Hepatocyte (in vitro differentiated cells): ENCODE measurements around the gene PERCC1. TPM values are rescaled to one million over a fixed set of nuclear protein-coding genes. Genes with fewer than 3 reads are reported as not detected.

ENCODE experiments used
- DNase-seq: peaks from one replicate; pipeline ENCODE4 v3.0.0-alpha.2; 2016; ENCODE audit warnings: low spot score
- H2AFZ ChIP-seq: fragments of 200-600 bp; sonication (generic); 2 replicates; pipeline ENCODE4 v1.6.0; 2016; ENCODE audit warnings: antibody characterized with exemption, mild to moderate bottlenecking
- H3K27ac ChIP-seq: fragments of 200-600 bp; sonication (generic); 2 replicates; pipeline ENCODE4 v1.5.1; 2016; ENCODE audit warnings: mild to moderate bottlenecking
- H3K27me3 ChIP-seq: fragments of 200-600 bp; sonication (generic); 2 replicates; pipeline ENCODE4 v1.6.1; 2016
- H3K36me3 ChIP-seq: fragments of 200-600 bp; sonication (generic); replicated peaks from 2 replicates; pipeline ENCODE4 v1.5.1; 2016; ENCODE audit warnings: low read depth; ENCODE audit not compliant: insufficient read depth
- H3K4me1 ChIP-seq: fragments of 200-600 bp; sonication (generic); 2 replicates; pipeline ENCODE4 v1.5.1; 2016; ENCODE audit warnings: mild to moderate bottlenecking, moderate library complexity; ENCODE audit not compliant: insufficient read depth
- H3K4me2 ChIP-seq: fragments of 200-600 bp; sonication (generic); 2 replicates; pipeline ENCODE4 v1.6.0; 2016
- H3K4me3 ChIP-seq: fragments of 200-600 bp; sonication (generic); 2 replicates; pipeline ENCODE4 v1.5.1; 2016; ENCODE audit warnings: mild to moderate bottlenecking
- H3K79me2 ChIP-seq: fragments of 200-600 bp; sonication (generic); 2 replicates; pipeline ENCODE4 v1.6.0; 2017; ENCODE audit warnings: mild to moderate bottlenecking
- H3K9me2 ChIP-seq: fragments of 200-600 bp; sonication (generic); replicated peaks from 2 replicates; pipeline ENCODE4 v1.6.0; 2017; ENCODE audit warnings: mild to moderate bottlenecking; ENCODE audit not compliant: insufficient read depth
- H3K9me3 ChIP-seq: fragments of 200-600 bp; sonication (generic); 2 replicates; pipeline ENCODE4 v1.5.1; 2016; ENCODE audit warnings: low read depth, mild to moderate bottlenecking
- H4K20me1 ChIP-seq: fragments of 200-600 bp; sonication (generic); 2 replicates; pipeline ENCODE4 v1.6.0; 2016; ENCODE audit warnings: mild to moderate bottlenecking; ENCODE audit not compliant: insufficient read depth, poor library complexity, severe bottlenecking
- CTCF ChIP-seq: fragments of 200-600 bp; sonication (generic); IDR thresholded peaks from 2 replicates; pipeline ENCODE4 v1.5.1; 2016; ENCODE audit warnings: antibody characterized with exemption, mild to moderate bottlenecking; ENCODE audit not compliant: poor library complexity
- EZH2 ChIP-seq: fragments of 200-600 bp; sonication (generic); IDR thresholded peaks from 2 replicates; pipeline ENCODE4 v1.6.1; 2016; ENCODE audit warnings: antibody characterized with exemption, mild to moderate bottlenecking, borderline replicate concordance
- EZH2phosphoT487 ChIP-seq: fragments of 200-600 bp; sonication (generic); IDR thresholded peaks from one replicate; pipeline ENCODE4 v1.6.1; 2018; ENCODE audit warnings: antibody characterized with exemption, mild to moderate bottlenecking, low read depth, moderate library complexity; ENCODE audit not compliant: unreplicated experiment, severe bottlenecking
- WGBS: methylation state at CpG from one replicate; pipeline ENCODE4 v1.1.6; 2016; ENCODE audit warnings: low lambda C conversion rate; ENCODE audit errors: missing lambda C conversion rate; 5-methylcytosine and 5-hydroxymethylcytosine counted together
- polyA plus RNA-seq: library from polyadenylated mRNA; unstranded; fragments of >200 nt; fragmentation: Nextera tagmentation; extraction: Ambion mirVana; gene quantifications from 2 replicates; pipeline ENCODE4 v1.2.1, GENCODE V29; 2016
- total RNA-seq: library from RNA; depleted of rRNA; stranded (reverse); fragments of >200 nt; gene quantifications from 2 replicates; pipeline ENCODE4 v1.2.3, GENCODE V29; 2014

Gene PERCC1
- total and polyA plus RNA-seq, 2 experiments from 2014 or later = 2.5 TPM; not detected in 1

GRCh38 chr16:1451702-1452392 lies 21.0 kb downstream of the PERCC1 start:
- Histone ChIP-seq H3K4me3 (no peak overlapping the region), H3K9me2 (no peaks in the 10 kb centered on the region), H3K36me3 (no peaks in the 10 kb centered on the region), H2AFZ (no peak overlapping the region), H3K4me2 (no peak overlapping the region), H3K27me3 (no peaks in the 10 kb centered on the region), H3K4me1 (no peaks in the 10 kb centered on the region), H4K20me1 (no peaks in the 10 kb centered on the region), H3K79me2 (no peaks in the 10 kb centered on the region), H3K9me3 (no peaks in the 10 kb centered on the region), H3K27ac (no peak overlapping the region)
- WGBS = 96% methylated on average over 32 of the region's 34 CpGs
- DNase-seq = no peak
- TF ChIP-seq EZH2phosphoT487 (no peak), EZH2 (no peak), CTCF (no peak)

GRCh38 chr16:1452530-1452929 lies 21.7 kb downstream of the PERCC1 start:
- no peak overlapping the region for H2AFZ ChIP-seq

GRCh38 chr16:1453316-1453715 lies 22.4 kb downstream of the PERCC1 start:
- Histone ChIP-seq H3K4me1 (no peaks in the 10 kb centered on the region), H3K9me2 (no peaks in the 10 kb centered on the region), H3K4me3 (no peak overlapping the region), H4K20me1 (no peaks in the 10 kb centered on the region), H3K27me3 (no peaks in the 10 kb centered on the region), H2AFZ (no peak overlapping the region), H3K36me3 (no peaks in the 10 kb centered on the region), H3K9me3 (no peaks in the 10 kb centered on the region), H3K79me2 (no peaks in the 10 kb centered on the region), H3K4me2 (no peak overlapping the region), H3K27ac (no peak overlapping the region)
- WGBS = 96% methylated on average over 19 of the region's 19 CpGs
- TF ChIP-seq CTCF (no peak), EZH2phosphoT487 (no peak), EZH2 (no peak)
- no peak for DNase-seq

More at GRCh38 chr16:1452530-1452929, 21.7 kb downstream of the PERCC1 start:
- TF ChIP-seq CTCF (no peak), EZH2phosphoT487 (no peak), EZH2 (no peak)
- no peak overlapping the region for H3K4me2 ChIP-seq
- WGBS = 95% methylated on average over 15 of the region's 20 CpGs
- no peaks in the 10 kb centered on the region for H3K79me2 ChIP-seq
- DNase-seq = no peak
- H3K4me1 ChIP-seq = no peaks in the 10 kb centered on the region
- H3K27me3 ChIP-seq = no peaks in the 10 kb centered on the region
- no peaks in the 10 kb centered on the region for H3K9me3 ChIP-seq
- H4K20me1 ChIP-seq = no peaks in the 10 kb centered on the region
- no peak overlapping the region for H3K4me3 ChIP-seq
- H3K27ac ChIP-seq = no peak overlapping the region
- H3K36me3 ChIP-seq = no peaks in the 10 kb centered on the region
- no peaks in the 10 kb centered on the region for H3K9me2 ChIP-seq
